K562 (cell line): ENCODE results near the gene C16orf78. TPM values are rescaled to one million over a fixed set of nuclear protein-coding genes. Genes with fewer than 3 reads are reported as not detected.

ENCODE experiments used
- ARID4B ChIP-seq: sonication (generic); formaldehyde crosslinking; IDR thresholded peaks from 2 replicates; pipeline ENCODE4 v1.8.0; 2022; ENCODE audit warnings: mild to moderate bottlenecking, missing genetic modification reagents
- CXXC5 ChIP-seq: fragments of 250-450 bp; sonication (Bioruptor Pico); IDR thresholded peaks from 2 replicates; pipeline ENCODE4 v1.8.0; 2022; ENCODE audit warnings: inconsistent platforms, mild to moderate bottlenecking, moderate library complexity
- DDX20 ChIP-seq: fragments of 450-650 bp; IDR thresholded peaks from 2 replicates; pipeline ENCODE4 v1.6.1; 2016; ENCODE audit warnings: missing genetic modification characterization, low read depth, mild to moderate bottlenecking, missing compliant biosample characterization, moderate library complexity
- SOX6 ChIP-seq: fragments of 450-650 bp; IDR thresholded peaks from 2 replicates; pipeline ENCODE4 v1.6.1; 2014; ENCODE audit warnings: mild to moderate bottlenecking
- ZBED1 ChIP-seq: IDR thresholded peaks from 2 replicates; pipeline ENCODE4 v1.6.1; 2014
- ZFPM2 ChIP-seq: fragments of 250-450 bp; sonication (Bioruptor Pico); IDR thresholded peaks from 2 replicates; pipeline ENCODE4 v1.5.1; 2022; ENCODE audit warnings: mild to moderate bottlenecking
- ZNF780A ChIP-seq: fragments of 250-450 bp; sonication (Bioruptor Pico); IDR thresholded peaks from 2 replicates; pipeline ENCODE4 v1.5.0; 2021; ENCODE audit warnings: mild to moderate bottlenecking
- polyA plus RNA-seq, 8 experiments: library from polyadenylated mRNA; depleted of rRNA in 4 of 8; stranded (reverse) in 5 of 8; unstranded in 3 of 8; fragments of >200 nt; fragmentation: Nextera tagmentation in 2 of 8; fragmentation: Illumina TruSeq in 1 of 8; extraction: Ambion mirVana in 2 of 8; extraction: Trizol in 1 of 8; gene quantifications; 2 replicates each; pipeline versions ENCODE4 v1.2.1 to v1.2.3, GENCODE V29; 2011 to 2014; ENCODE audit warnings: inconsistent platforms in 1 of 8, missing spikeins in 1 of 8
- total RNA-seq, 7 experiments: library from RNA; depleted of rRNA in 6 of 7; stranded (reverse); fragments of >200 nt in 6 of 7; fragmentation: Illumina TruSeq in 2 of 7; extraction: Trizol in 2 of 7; gene quantifications; 2 replicates each; pipeline versions ENCODE4 v1.2.1 to v1.2.3, GENCODE V29; 2011 to 2021; ENCODE audit warnings: low replicate concordance in 1 of 7
- TF ChIP-seq, protein P1 (sequence below): fragments of 450-650 bp; IDR thresholded peaks from 2 replicates; pipeline ENCODE4 v1.6.1; 2016; ENCODE audit warnings: missing biosample characterization, missing genetic modification characterization
- TF ChIP-seq, protein P2 (sequence below): sonication (generic); formaldehyde crosslinking; IDR thresholded peaks from 2 replicates; pipeline ENCODE4 v1.8.0; 2023; ENCODE audit warnings: mild to moderate bottlenecking, missing genetic modification reagents
- TF ChIP-seq, protein P3 (sequence below): fragments of 250-450 bp; sonication (Bioruptor Pico); IDR thresholded peaks from 2 replicates; pipeline ENCODE4 v1.8.0; 2021; ENCODE audit warnings: mild to moderate bottlenecking, moderate library complexity

Gene C16orf78
- total and polyA plus RNA-seq, 9 of the 15 experiments (the other 6 are each of a cell fraction or from before 2014, with no cell fraction given): not detected

GRCh38 chr16:49436181-49436580 lies 62.6 kb downstream of the C16orf78 start (continued):
- TF ChIP-seq ARID4B (no peak), DDX20 (tag) (no peak), ZBED1 (no peak), ZNF780A (no peak), ZFPM2 (CRISPR knock-in tag) (no peak), SOX6 (no peak), CXXC5 (CRISPR knock-in tag) (no peak)
- TF ChIP-seq, protein P1, sequence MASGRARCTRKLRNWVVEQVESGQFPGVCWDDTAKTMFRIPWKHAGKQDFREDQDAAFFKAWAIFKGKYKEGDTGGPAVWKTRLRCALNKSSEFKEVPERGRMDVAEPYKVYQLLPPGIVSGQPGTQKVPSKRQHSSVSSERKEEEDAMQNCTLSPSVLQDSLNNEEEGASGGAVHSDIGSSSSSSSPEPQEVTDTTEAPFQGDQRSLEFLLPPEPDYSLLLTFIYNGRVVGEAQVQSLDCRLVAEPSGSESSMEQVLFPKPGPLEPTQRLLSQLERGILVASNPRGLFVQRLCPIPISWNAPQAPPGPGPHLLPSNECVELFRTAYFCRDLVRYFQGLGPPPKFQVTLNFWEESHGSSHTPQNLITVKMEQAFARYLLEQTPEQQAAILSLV (tag): no peak
- TF ChIP-seq, protein P2, sequence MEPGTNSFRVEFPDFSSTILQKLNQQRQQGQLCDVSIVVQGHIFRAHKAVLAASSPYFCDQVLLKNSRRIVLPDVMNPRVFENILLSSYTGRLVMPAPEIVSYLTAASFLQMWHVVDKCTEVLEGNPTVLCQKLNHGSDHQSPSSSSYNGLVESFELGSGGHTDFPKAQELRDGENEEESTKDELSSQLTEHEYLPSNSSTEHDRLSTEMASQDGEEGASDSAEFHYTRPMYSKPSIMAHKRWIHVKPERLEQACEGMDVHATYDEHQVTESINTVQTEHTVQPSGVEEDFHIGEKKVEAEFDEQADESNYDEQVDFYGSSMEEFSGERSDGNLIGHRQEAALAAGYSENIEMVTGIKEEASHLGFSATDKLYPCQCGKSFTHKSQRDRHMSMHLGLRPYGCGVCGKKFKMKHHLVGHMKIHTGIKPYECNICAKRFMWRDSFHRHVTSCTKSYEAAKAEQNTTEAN: no peak
- TF ChIP-seq, protein P3, sequence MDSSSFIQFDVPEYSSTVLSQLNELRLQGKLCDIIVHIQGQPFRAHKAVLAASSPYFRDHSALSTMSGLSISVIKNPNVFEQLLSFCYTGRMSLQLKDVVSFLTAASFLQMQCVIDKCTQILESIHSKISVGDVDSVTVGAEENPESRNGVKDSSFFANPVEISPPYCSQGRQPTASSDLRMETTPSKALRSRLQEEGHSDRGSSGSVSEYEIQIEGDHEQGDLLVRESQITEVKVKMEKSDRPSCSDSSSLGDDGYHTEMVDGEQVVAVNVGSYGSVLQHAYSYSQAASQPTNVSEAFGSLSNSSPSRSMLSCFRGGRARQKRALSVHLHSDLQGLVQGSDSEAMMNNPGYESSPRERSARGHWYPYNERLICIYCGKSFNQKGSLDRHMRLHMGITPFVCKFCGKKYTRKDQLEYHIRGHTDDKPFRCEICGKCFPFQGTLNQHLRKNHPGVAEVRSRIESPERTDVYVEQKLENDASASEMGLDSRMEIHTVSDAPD: no peak
